HG03280 (cell line): ENCODE results near the gene BTN1A1.
"Not testable (repeated sequence)": the region's sequence is repeated elsewhere in the genome, so short reads cannot be mapped to it uniquely, and the experiment has no call there.

ENCODE experiments used
- ATAC-seq: cut with Tn5 transposase; IDR thresholded peaks from one replicate; pipeline ENCODE4 v1.9.1; 2021; ENCODE audit warnings: mild to moderate bottlenecking, moderate library complexity; ENCODE audit not compliant: unreplicated experiment

BTN1A1 gene

GRCh38 chr6:26536571-26537159 is 36.6 kb downstream of the BTN1A1 start:
- peak; percentile 23 for ATAC-seq

- peak; percentile 38 for ATAC-seq
These were observed 37.2 kb downstream of the BTN1A1 start for GRCh38 chr6:26537160-26537845.

DNA sequence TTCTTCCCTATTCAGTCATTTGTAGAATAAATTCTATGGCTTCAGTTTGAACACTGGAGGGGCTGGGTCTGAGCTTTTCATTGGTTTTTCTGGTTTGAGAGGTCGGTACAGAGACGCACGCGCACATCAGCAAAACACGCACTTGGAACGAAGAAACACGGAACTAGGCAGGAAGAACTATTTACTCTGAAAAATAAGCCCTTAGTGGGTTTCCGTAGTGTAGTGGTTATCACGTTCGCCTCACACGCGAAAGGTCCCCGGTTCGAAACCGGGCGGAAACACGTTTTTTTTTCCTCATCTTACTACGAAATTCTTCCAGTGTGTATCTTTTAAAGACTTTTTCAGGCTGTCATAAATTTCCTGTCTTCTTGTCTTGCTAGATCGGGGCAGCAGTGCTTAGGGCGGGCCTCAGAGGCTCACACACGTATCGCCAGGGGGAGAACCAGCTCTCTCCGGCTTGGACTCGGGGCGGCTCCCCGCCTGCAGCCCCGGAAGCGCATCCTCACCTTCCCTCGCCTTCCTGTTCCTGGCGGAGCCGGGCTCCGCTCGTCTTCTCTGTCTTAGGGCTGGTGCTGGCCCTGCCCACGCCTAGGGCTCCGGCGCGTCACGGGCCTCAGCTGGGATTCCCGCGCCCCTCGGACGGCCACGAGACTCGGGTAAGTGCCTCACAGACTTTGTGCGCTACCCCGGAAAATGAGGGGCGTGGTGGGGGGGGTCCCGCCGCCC is 37.9 kb downstream of the BTN1A1 start, which contains the start of gene HMGN4:
HMGN4 (plus strand) TSS at position 521 of the 726 bp plus-strand sequence. CDS start 6,841 bp downstream, outside the sequence.
- peak; percentile 57 for ATAC-seq

GRCh38 chr6:26538572-26538902 is 38.4 kb downstream of the BTN1A1 start:
- ATAC-seq, result no peak

DNA sequence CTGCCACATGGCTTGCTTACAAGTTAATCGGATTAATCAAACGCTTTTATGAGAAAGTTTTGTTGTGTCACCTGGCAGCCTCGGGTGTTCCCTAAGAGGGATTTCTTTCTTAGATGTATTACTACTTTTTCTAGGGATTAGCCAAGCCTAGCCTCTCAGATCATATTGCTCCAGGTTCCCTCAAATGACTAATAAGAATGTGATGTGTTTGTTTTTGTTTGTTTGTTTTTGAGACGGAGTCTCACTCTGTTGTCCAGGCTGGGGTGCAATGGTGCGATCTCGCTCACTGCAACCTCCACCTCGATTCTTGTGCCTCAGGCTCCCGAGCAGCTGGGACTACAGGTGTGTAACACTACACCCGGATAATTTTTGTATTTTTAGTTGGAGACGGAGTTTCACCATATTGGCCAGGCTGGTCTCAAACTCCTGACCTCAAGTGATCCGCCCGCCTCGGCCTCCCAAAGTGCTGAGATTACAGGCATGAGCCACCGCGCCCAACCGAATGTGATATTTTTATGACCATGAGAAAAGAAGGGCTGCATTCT is 39.0 kb downstream of the BTN1A1 start:
- no peak for ATAC-seq

DNA sequence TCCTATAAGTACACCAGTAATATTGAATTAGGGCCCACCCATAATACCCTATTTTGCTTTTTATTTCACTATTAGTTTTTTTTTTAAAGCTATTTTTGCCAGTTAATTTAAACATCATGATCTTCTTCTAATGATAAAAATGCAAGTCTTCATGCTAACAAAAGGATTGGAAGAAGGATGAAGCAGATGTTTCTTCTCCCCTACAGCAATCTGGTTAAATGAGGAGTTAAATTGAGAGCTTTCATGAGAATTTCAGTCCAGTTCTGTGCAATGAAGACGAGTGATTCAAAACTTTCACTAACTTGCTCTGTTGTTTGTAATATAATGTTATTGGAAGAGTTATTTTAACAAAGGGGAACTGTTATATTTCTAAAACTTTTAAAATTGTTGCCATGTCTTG is 41.5 kb downstream of the BTN1A1 start:
- ATAC-seq, result no peak

GRCh38 chr6:26543953-26544352 is 43.9 kb downstream of the BTN1A1 start:
- no peak for ATAC-seq

DNA sequence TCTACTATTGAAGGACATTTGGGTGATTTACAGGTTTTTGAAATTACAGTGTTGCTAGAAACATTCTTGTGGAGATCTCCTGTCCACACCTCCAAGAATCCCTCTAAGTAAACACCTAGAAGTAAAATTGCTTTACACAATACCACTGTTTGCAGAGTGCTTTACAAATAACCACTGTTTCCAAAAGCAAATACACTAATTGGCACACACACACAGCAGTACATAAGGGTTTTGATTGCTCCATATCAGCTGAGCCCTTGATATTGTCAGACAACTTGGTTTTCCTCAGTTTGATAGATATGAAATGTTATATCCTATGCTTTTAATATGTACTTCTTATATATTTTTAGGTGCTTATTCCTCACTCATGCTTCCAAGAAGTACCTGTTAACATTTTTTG is 44.4 kb downstream of the BTN1A1 start:
- no peak for ATAC-seq

DNA sequence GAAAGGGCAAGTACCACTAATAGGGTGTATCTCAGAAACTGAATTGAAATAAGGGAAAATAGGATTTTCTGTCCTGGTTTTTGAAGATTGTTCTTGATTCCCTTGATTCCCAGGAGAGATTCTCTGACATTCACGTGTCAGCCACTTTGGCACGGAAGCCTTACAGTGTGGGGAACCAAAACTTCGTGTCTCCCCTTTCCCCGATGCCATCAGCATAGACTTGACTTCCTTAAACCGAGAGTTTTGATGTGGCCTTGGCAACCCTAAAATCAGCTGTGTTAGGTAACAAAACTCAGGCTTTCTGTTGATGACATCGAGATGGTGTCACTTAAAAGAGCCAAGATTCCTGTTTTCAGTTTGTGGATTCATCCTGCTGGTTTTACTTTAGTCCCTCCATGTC is 45.5 kb downstream of the BTN1A1 start:
- ATAC-seq, result no peak

DNA sequence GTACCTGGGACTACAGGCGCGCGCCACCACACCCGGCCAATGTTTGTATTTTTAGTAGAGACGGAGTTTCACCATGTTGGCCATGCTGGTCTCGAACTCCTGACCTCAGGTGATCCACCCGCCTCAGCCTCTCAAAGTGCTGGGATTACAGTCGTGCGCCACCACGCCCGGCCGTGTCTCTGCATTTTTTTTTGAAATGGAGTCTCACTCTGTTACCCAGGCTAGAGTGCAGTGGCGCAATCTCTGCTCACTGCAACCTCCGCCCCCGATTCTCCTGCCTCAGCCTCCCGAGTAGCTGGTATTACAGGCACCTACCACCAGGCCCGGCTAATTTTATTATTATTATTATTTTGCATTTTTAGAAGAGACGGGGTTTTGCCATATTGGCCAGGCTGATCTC is 47.3 kb downstream of the BTN1A1 start:
- ATAC-seq, result not testable (repeated sequence)

DNA sequence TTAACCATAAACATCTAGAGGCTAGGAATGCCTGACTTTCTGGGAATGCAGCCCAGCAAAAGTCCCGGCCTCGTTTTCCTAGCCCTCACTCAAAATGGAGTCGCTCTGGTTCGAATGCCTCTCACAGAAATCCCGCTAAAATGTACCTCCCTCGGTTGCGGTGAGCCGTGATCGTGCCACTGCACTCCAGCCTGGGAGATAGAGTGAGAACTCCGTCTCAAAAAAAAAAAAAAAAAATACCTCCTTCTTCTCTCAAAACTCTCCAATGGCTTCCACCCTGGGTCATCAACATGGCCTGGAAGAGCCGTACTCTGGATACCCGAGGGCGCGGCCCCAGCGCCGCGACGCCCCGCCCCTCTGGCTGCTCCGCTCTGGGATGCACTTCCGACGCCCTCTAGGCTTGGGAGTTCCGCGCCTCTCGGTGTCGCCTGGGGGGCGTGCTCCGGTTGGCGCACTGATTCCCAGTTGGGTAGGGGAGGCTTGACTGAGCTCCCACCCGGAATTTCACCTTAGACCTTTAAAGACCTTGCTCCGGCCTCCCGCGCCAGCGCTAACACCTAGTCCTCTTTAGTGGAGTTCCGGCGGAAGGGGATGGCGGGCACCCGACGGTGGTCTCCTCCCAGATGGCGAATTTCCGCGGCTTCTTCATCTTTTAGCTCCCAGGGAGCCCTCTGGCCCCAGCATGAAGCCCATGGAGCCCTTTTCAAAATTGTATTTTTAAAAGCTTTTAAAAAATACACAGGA is 50.3 kb downstream of the BTN1A1 start:
- no peak for ATAC-seq

- ATAC-seq, result no peak
These were observed 52.1 kb downstream of the BTN1A1 start for GRCh38 chr6:26552205-26552604.

GRCh38 chr6:26552640-26553188 is 52.6 kb downstream of the BTN1A1 start:
- no peak for ATAC-seq

DNA sequence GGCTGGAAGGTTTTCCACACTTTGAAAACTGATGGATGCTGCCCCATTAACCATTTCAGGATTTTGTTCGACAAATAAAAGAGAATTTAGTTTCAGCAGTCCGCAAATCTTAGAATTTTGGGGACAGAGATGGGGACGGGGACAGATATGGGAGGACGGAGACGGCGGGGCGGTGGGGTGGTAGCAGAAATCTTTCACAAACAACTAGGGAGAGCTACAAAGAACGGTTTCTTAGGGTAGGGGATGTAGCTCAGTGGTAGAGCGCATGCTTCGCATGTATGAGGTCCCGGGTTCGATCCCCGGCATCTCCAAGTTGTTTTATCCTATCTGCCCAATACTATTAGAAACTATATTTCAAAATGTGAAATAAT is 53.1 kb downstream of the BTN1A1 start:
- peak; percentile 42 for ATAC-seq

DNA sequence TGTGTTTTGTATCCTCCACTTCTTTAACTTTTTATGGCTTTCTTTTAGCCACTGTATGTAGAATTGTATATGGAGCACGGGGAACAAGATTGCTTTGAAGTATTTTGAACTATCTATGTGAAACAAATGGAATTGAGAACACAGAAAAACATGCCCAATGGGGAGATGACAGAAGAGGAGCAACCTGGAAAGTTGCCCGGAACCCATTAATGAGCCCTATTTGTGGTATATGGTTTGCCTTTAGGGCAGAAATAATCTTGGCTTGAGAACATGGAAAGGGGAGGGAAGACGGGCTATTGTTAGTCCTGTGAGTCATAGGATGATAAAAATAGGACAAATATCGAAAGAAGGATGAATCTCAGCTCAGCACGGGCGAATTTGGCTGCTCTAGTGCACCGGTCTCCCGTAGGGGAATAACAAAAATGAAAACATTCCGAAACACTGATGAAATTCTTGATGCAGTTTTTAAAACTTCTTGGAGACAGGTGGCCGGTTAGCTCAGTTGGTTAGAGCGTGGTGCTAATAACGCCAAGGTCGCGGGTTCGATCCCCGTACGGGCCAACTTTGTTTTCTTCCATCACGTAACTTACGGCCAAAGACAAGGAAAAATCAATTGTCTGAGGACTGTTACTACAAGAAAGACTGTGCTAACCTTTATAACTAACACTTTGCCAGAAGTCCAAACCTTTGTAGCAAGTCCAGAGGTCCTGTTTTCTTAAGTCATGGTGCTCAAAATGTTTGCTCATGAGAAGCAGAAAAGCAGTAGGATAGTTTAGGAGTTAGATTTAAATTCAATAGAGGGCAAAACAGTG is 53.7 kb downstream of the BTN1A1 start:
- peak; percentile 31 for ATAC-seq

DNA sequence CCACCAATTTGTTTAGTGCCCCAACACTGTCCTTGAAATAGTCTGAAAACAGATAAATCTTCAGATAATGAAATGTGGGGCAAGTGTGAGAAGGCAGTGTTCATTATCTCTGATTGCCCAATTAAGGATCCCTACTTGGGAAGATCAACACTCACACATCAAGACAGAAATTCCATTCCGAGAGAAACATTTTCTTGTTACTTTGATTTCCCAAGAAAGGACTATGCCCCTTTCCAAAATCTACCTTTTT is 54.3 kb downstream of the BTN1A1 start:
- peak; percentile 4 for ATAC-seq

GRCh38 chr6:26554697-26555504 is 54.8 kb downstream of the BTN1A1 start:
- no peak for ATAC-seq

- no peak for ATAC-seq
These were observed 55.6 kb downstream of the BTN1A1 start for GRCh38 chr6:26555505-26556262.
